Liver (tissue), 9 donors: ENCODE data around the gene RAI14. TPM values are rescaled to one million over a fixed set of nuclear protein-coding genes. Genes with fewer than 3 reads are reported as not detected.

ENCODE experiments used
- DNase-seq: peaks from one replicate; pipeline ENCODE4 v3.0.0-alpha.2; 2017; ENCODE audit warnings: low spot score
- H3K27ac ChIP-seq, 2 donors: one replicate each; pipeline ENCODE4 v1.7.0; 2013; ENCODE audit warnings: inconsistent platforms in 2 of 2, low read length in 2 of 2, control low read depth in 1 of 2, low read depth in 1 of 2, mild to moderate bottlenecking in 1 of 2
- H3K27me3 ChIP-seq, 4 donors: one replicate each; pipeline versions ENCODE4 v1.6.1 to v1.7.0; 2013; ENCODE audit warnings: low read length in 3 of 4, inconsistent platforms in 1 of 4, mild to moderate bottlenecking in 1 of 4, moderate library complexity in 1 of 4; ENCODE audit not compliant: control insufficient read depth in 4 of 4, insufficient read depth in 4 of 4
- H3K36me3 ChIP-seq, 4 donors: one replicate each; pipeline versions ENCODE4 v1.6.1 to v1.7.0; 2013; ENCODE audit warnings: low read length in 3 of 4, mild to moderate bottlenecking in 3 of 4, low read depth in 1 of 4, moderate library complexity in 1 of 4; ENCODE audit not compliant: control insufficient read depth in 4 of 4, insufficient read depth in 3 of 4
- H3K4me1 ChIP-seq, 4 donors: one replicate each; pipeline versions ENCODE4 v1.6.1 to v1.7.0; 2013; ENCODE audit warnings: low read length in 3 of 4, mild to moderate bottlenecking in 3 of 4, moderate library complexity in 1 of 4; ENCODE audit not compliant: control insufficient read depth in 4 of 4, insufficient read depth in 4 of 4
- H3K4me3 ChIP-seq, 3 donors: one replicate each; pipeline versions ENCODE4 v1.6.1 to v1.7.0; 2013; ENCODE audit warnings: low read length in 3 of 3, control low read depth in 1 of 3, low read depth in 1 of 3, mild to moderate bottlenecking in 1 of 3
- H3K9ac ChIP-seq, 2 donors: one replicate each; pipeline ENCODE4 v1.7.0; 2013; ENCODE audit warnings: low read length in 2 of 2, mild to moderate bottlenecking in 2 of 2, moderate library complexity in 2 of 2, control low read depth in 1 of 2, low read depth in 1 of 2
- H3K9me3 ChIP-seq, 4 donors: one replicate each; pipeline versions ENCODE4 v1.6.1 to v1.7.0; 2013; ENCODE audit warnings: low read length in 3 of 4; ENCODE audit not compliant: control insufficient read depth in 4 of 4
- CTCF ChIP-seq: fragments of 150-350 bp; IDR thresholded peaks from 2 replicates; pipeline ENCODE4 v1.5.1; 2017; ENCODE audit warnings: improper control_type of control experiment, low read depth, low read length; ENCODE audit not compliant: missing input control
- EGR1 ChIP-seq, 2 donors: IDR thresholded peaks; 2 replicates each; pipeline ENCODE4 v1.6.1; 2016 to 2018; ENCODE audit warnings: antibody characterized with exemption in 2 of 2, low read depth in 2 of 2
- FOXA2 ChIP-seq: IDR thresholded peaks from 2 replicates; pipeline ENCODE4 v1.6.1; 2016; ENCODE audit warnings: antibody characterized with exemption
- GABPA ChIP-seq, 2 donors: IDR thresholded peaks in 1 of 2; conservative IDR thresholded peaks in 1 of 2; 2 replicates each; pipeline ENCODE4 v1.6.1; 2016; ENCODE audit warnings: antibody characterized with exemption in 2 of 2, mild to moderate bottlenecking in 1 of 2, moderate library complexity in 1 of 2
- HNF4G ChIP-seq: IDR thresholded peaks from 2 replicates; pipeline ENCODE4 v1.6.1; 2016; ENCODE audit warnings: antibody characterized with exemption
- JUND ChIP-seq, 2 donors: IDR thresholded peaks; 2 replicates each; pipeline ENCODE4 v1.6.1; 2016; ENCODE audit warnings: antibody characterized with exemption in 2 of 2
- MAX ChIP-seq: IDR thresholded peaks from 2 replicates; pipeline ENCODE4 v1.6.1; 2016; ENCODE audit warnings: antibody characterized with exemption
- NR2F2 ChIP-seq: IDR thresholded peaks from 2 replicates; pipeline ENCODE4 v1.6.1; 2016; ENCODE audit warnings: antibody characterized with exemption
- RAD21 ChIP-seq, 2 donors: IDR thresholded peaks; 2 replicates each; pipeline ENCODE4 v1.6.1; 2016; ENCODE audit warnings: antibody characterized with exemption in 2 of 2, mild to moderate bottlenecking in 2 of 2
- RXRA ChIP-seq, 2 donors: IDR thresholded peaks; 2 replicates each; pipeline ENCODE4 v1.6.1; 2017 to 2018; ENCODE audit warnings: antibody characterized with exemption in 2 of 2, mild to moderate bottlenecking in 1 of 2
- SP1 ChIP-seq: IDR thresholded peaks from 2 replicates; pipeline ENCODE4 v1.6.1; 2018; ENCODE audit warnings: antibody characterized with exemption, mild to moderate bottlenecking
- ZBTB33 ChIP-seq: IDR thresholded peaks from 2 replicates; pipeline ENCODE4 v1.6.1; 2016; ENCODE audit warnings: antibody characterized with exemption
- WGBS: extraction: QIAGEN DNeasy Blood & Tissue Kit; methylation state at CpG from one replicate; pipeline ENCODE4 v1.1.7; 2013; 5-methylcytosine and 5-hydroxymethylcytosine counted together
- polyA plus RNA-seq, 2 donors: library from polyadenylated mRNA; stranded (reverse) in 1 of 2; unstranded in 1 of 2; fragments of 200-250 nt in 1 of 2; fragments of >200 nt in 1 of 2; fragmentation: Nextera tagmentation in 1 of 2; extraction: Ambion mirVana in 1 of 2; gene quantifications; one replicate each; pipeline versions ENCODE4 v1.2.1 to v1.2.3, GENCODE V29; 2013 to 2015
- total RNA-seq, 2 donors: library from RNA; depleted of rRNA; stranded (reverse); fragments of >200 nt; gene quantifications; one replicate each; pipeline ENCODE4 v1.2.3, GENCODE V29; 2014
- donor health status: healthy.
- donor health status: healthy.
- donor health status: healthy.
- donor health status: healthy.
- donor health status: healthy.

Gene RAI14
- total and polyA plus RNA-seq, 4 donors: 7.8 to 21.4 (median 11.4) TPM

DNA sequence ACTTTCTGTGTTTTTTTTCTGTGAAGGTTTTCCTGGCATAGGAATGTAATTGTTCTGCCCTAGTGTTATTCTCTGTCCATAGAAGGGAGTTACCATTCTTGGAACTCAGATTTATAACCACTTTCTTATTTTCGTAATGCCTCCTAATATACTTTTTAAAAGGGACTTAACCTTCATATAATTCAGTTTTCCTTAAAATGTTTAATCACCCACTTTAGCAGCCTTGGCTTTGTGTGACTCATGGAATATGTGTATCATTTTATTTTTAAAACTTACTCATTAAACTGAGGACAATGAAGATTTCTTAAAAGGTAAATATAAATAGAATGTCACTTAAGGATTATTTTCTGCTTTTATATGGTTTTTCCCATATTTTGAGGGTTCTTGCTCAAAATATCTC is 50.0 kb downstream of the RAI14 start (continued):
- TF ChIP-seq HNF4G: no peak

DNA sequence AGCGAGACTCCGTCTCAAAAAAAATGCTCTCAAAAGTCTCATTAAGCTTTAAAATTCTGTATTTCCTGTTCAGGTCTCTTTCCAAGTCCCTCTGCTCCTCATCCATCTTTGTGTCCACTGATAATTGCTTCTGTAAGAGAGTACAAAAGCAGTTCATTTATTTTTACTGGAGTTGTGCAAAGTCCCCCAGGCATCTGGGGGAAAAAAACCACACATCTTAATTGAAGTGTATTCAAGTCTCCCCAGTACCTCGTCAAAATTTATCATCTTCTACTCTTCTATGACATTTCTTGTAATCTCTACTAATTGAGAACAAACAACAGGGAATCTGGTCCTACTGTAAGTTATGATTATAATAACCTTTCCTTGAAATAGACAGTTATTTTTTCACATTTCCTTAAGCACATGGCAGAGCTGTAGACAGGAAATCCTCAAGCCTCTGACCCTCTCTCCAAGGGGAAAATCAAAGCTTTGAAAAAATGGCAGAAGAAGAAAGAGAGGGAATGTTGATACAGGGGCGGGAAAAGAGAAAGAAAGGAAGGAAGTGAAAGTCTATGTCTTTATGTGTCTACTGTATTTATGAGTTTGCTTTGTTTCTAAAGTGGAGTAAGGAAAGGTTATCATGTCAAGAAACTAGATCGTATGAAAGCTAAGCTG is 51.5 kb downstream of the RAI14 start:
- H3K9ac ChIP-seq: no peak overlapping the region
- no peak for DNase-seq
- TF ChIP-seq ZBTB33 (no peak), NR2F2 (peak; percentile 32)
- H3K27me3 ChIP-seq: no peaks in the 10 kb centered on the region
- H3K27ac ChIP-seq: no peak overlapping the region
- no peaks in the 10 kb centered on the region for H3K9me3 ChIP-seq
- no peak overlapping the region for H3K4me3 ChIP-seq
- WGBS: 66% methylated on average over 5 of the region's 5 CpGs
- H3K36me3 ChIP-seq: peaks cover 0 to 3% (median 0%) of the 10 kb centered on the region in 4 donors
- peaks cover 0 to 8% (median 0%) of the 10 kb centered on the region in 4 donors for H3K4me1 ChIP-seq

DNA sequence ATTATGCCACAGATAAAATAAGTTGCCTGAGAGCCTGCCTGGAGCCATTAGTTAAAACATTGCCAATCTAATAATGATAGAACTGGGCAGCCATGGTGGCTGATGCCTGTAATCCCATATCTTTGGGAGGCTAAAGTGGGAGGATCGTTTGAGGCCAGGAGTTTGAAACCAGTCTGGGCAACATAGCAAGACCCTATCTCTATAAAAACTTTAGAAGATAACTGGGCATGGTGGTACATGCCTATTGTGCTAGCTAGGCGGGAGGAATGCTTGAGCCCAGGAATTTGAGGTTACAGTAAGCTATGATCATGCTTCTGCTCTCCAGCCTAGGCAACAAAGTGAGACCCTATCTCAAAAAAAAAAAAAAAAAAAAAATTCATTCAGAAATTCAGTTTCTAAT is 52.6 kb downstream of the RAI14 start:
- Histone ChIP-seq H3K27ac (no peak overlapping the region), H3K9ac (no peak overlapping the region), H3K4me1 (peaks cover 0 to 8% (median 0%) of the 10 kb centered on the region in 4 donors)

GRCh38 chr5:34709861-34710673 is 53.9 kb downstream of the RAI14 start:
- WGBS: 85% methylated on average over 6 of the region's 6 CpGs
- no peak overlapping the region for H3K27ac ChIP-seq
- TF ChIP-seq CTCF (no peak), NR2F2 (no peak), MAX (no peak), FOXA2 (no peak), HNF4G (no peak), EGR1 (IDR thresholded peaks at IDR 0.05; ENCODE audit: low read depth in 2 of 2) (no peak), RAD21 (IDR thresholded peaks at IDR 0.05) (no peak), GABPA (IDR thresholded peaks at IDR 0.05 in 1 of 2, conservative IDR thresholded peaks at IDR 0.05 in 1 of 2) (no peak), ZBTB33 (no peak)

More for the DNA sequence above, 52.6 kb downstream of the RAI14 start:
- Histone ChIP-seq H3K27me3 (no peaks in the 10 kb centered on the region), H3K4me3 (no peak overlapping the region), H3K9me3 (no peaks in the 10 kb centered on the region), H3K36me3 (peaks cover 0 to 3% (median 0%) of the 10 kb centered on the region in 4 donors)
- TF ChIP-seq HNF4G: no peak
- no peak for TF ChIP-seq ZBTB33
- no peak for TF ChIP-seq GABPA (IDR thresholded peaks at IDR 0.05 in 1 of 2, conservative IDR thresholded peaks at IDR 0.05 in 1 of 2)
- no peak for TF ChIP-seq SP1
- TF ChIP-seq JUND (IDR thresholded peaks at IDR 0.05): no peak
- TF ChIP-seq EGR1 (IDR thresholded peaks at IDR 0.05; ENCODE audit: low read depth in 2 of 2): no peak
- TF ChIP-seq RXRA (IDR thresholded peaks at IDR 0.05): no peak
- TF ChIP-seq RAD21 (IDR thresholded peaks at IDR 0.05): no peak
- no peak for DNase-seq
- WGBS: 98% methylated on average over 2 of the region's 2 CpGs

More at GRCh38 chr5:34709861-34710673, 53.9 kb downstream of the RAI14 start:
- Histone ChIP-seq H3K36me3 (peaks cover 0 to 3% (median 0%) of the 10 kb centered on the region in 4 donors), H3K9me3 (no peaks in the 10 kb centered on the region), H3K4me1 (peaks cover 0 to 8% (median 0%) of the 10 kb centered on the region in 4 donors), H3K9ac (no peak overlapping the region), H3K27me3 (no peaks in the 10 kb centered on the region), H3K4me3 (no peak overlapping the region)
- DNase-seq: no peak
